CD14-positive monocyte (primary cell): ENCODE results near the gene CENPVL1. TPM values are rescaled to one million over a fixed set of nuclear protein-coding genes. Genes with fewer than 3 reads are reported as not detected.
"Not testable (repeated sequence)": the region's sequence is repeated elsewhere in the genome, so short reads cannot be mapped to it uniquely, and the experiment has no call there.

Experiments used
- DNase-seq, 3 donors: peaks; one replicate each; pipeline ENCODE4 v3.0.0-alpha.2; 2011 to 2022
- H2AFZ ChIP-seq: 2 replicates; pipeline ENCODE4 v1.6.0; 2012; ENCODE audit warnings: mild to moderate bottlenecking, low read depth, low read length, inconsistent platforms; ENCODE audit not compliant: insufficient read depth, poor library complexity, severe bottlenecking
- H3K27ac ChIP-seq, 2 donors: 1 replicate in 1 of 2; 2 replicates in 1 of 2; pipeline ENCODE4 v1.5.1; 2012 to 2013; ENCODE audit warnings: low read length in 2 of 2, control low read depth in 1 of 2, inconsistent platforms in 1 of 2, low read depth in 1 of 2, mild to moderate bottlenecking in 1 of 2
- H3K27me3 ChIP-seq, 2 donors: one replicate each; pipeline versions ENCODE4 v1.6.0 to v1.6.1; 2011 to 2013; ENCODE audit warnings: low read length in 2 of 2; ENCODE audit not compliant: control insufficient read depth in 2 of 2, insufficient read depth in 2 of 2
- H3K36me3 ChIP-seq, 2 donors: replicated peaks in 1 of 2; 1 replicate in 1 of 2; 2 replicates in 1 of 2; pipeline versions ENCODE4 v1.5.1 to v1.6.1; 2012 to 2013; ENCODE audit warnings: low read length in 2 of 2, control low read depth in 1 of 2, inconsistent platforms in 1 of 2, mild to moderate bottlenecking in 1 of 2; ENCODE audit not compliant: insufficient read depth in 2 of 2, control insufficient read depth in 1 of 2
- H3K4me1 ChIP-seq, 2 donors: 1 replicate in 1 of 2; 2 replicates in 1 of 2; pipeline versions ENCODE4 v1.5.1 to v1.6.1; 2012 to 2013; ENCODE audit warnings: low read length in 2 of 2, control low read depth in 1 of 2, inconsistent platforms in 1 of 2, mild to moderate bottlenecking in 1 of 2, moderate library complexity in 1 of 2; ENCODE audit not compliant: insufficient read depth in 2 of 2, control insufficient read depth in 1 of 2
- H3K4me2 ChIP-seq: replicated peaks from 2 replicates; pipeline ENCODE3; 2012; ENCODE audit warnings: low read length, moderate library complexity, mild to moderate bottlenecking; ENCODE audit not compliant: poor library complexity, severe bottlenecking; ENCODE audit errors: extremely low read depth
- H3K4me3 ChIP-seq, 3 experiments: fragments of 200-600 bp in 1 of 3; sonication (generic) in 1 of 3; replicated peaks in 1 of 3; 1 replicate in 2 of 3; 2 replicates in 1 of 3; pipeline ENCODE4 v1.5.1; 2011 to 2013; ENCODE audit warnings: low read length in 3 of 3, mild to moderate bottlenecking in 3 of 3, control low read depth in 2 of 3, low read depth in 2 of 3, inconsistent platforms in 1 of 3, moderate library complexity in 1 of 3
- H3K79me2 ChIP-seq: 2 replicates; pipeline ENCODE4 v1.6.0; 2012; ENCODE audit warnings: mild to moderate bottlenecking, control low read depth, inconsistent platforms, low read length, moderate library complexity; ENCODE audit not compliant: insufficient read depth
- H3K9ac ChIP-seq: 2 replicates; pipeline ENCODE4 v1.6.0; 2017; ENCODE audit warnings: low read length, mild to moderate bottlenecking; ENCODE audit not compliant: insufficient read depth, poor library complexity, severe bottlenecking
- H3K9me3 ChIP-seq, 2 donors: replicated peaks in 1 of 2; 1 replicate in 1 of 2; 2 replicates in 1 of 2; pipeline versions ENCODE4 v1.5.1 to v1.6.1; 2012 to 2013; ENCODE audit warnings: low read length in 2 of 2, control low read depth in 1 of 2; ENCODE audit not compliant: control insufficient read depth in 1 of 2, insufficient read depth in 1 of 2
- H4K20me1 ChIP-seq: 2 replicates; pipeline ENCODE4 v1.6.0; 2012; ENCODE audit warnings: mild to moderate bottlenecking, low read length, control low read depth, moderate library complexity; ENCODE audit not compliant: insufficient read depth
- H3K27ac Mint-ChIP-seq, 7 donors: one replicate each; pipeline ENCODE4 v1.8.0; 2020; ENCODE audit warnings: mild to moderate bottlenecking in 7 of 7, mixed read lengths in 7 of 7, moderate library complexity in 6 of 7, inconsistent platforms in 2 of 7
- H3K27me3 Mint-ChIP-seq, 3 donors: one replicate each; pipeline ENCODE4 v1.8.0; 2021 to 2022; ENCODE audit warnings: low read depth in 3 of 3, mild to moderate bottlenecking in 3 of 3, mixed read lengths in 3 of 3, moderate library complexity in 3 of 3, inconsistent platforms in 1 of 3
- H3K36me3 Mint-ChIP-seq, 2 donors: one replicate each; pipeline ENCODE4 v1.8.0; 2020; ENCODE audit warnings: mixed read lengths in 2 of 2, inconsistent platforms in 1 of 2, mild to moderate bottlenecking in 1 of 2
- H3K4me1 Mint-ChIP-seq: one replicate; pipeline ENCODE4 v1.8.0; 2020; ENCODE audit warnings: mild to moderate bottlenecking, mixed read lengths
- H3K4me3 Mint-ChIP-seq, 2 donors: one replicate each; pipeline ENCODE4 v1.8.0; 2020; ENCODE audit warnings: mild to moderate bottlenecking in 2 of 2, mixed read lengths in 2 of 2, moderate library complexity in 1 of 2
- H3K9me3 Mint-ChIP-seq, 7 donors: one replicate each; pipeline ENCODE4 v1.8.0; 2020 to 2022; ENCODE audit warnings: mixed read lengths in 7 of 7, mild to moderate bottlenecking in 6 of 7, moderate library complexity in 6 of 7, inconsistent platforms in 2 of 7
- CTCF ChIP-seq: fragments of 200-600 bp; IDR thresholded peaks from one replicate; pipeline ENCODE4 v1.8.0; 2022; ENCODE audit warnings: antibody characterized with exemption, mild to moderate bottlenecking
- WGBS: methylation state at CpG from one replicate; pipeline ENCODE4 v1.1.5; 2013; ENCODE audit warnings: missing lambda C conversion rate; ENCODE audit not compliant: insufficient coverage; 5-methylcytosine and 5-hydroxymethylcytosine counted together
- intact Hi-C, 2 donors: fragments of 100-400 bp; cut with micrococcal nuclease; formaldehyde crosslinking; loops; one replicate each; pipeline versions ENCODE4 v1.15.0 to v1.15.1; 2023
- polyA minus RNA-seq: library from RNA; depleted of rRNA, polyadenylated mRNA; stranded (reverse); fragments of >200 nt; gene quantifications from 2 replicates; pipeline ENCODE4 v1.2.3, GENCODE V29; 2012
- polyA plus RNA-seq, 3 donors: library from polyadenylated mRNA; depleted of rRNA in 1 of 3; unstranded in 2 of 3; stranded (reverse) in 1 of 3; fragments of 300-500 nt in 2 of 3; fragments of >200 nt in 1 of 3; fragmentation: Illumina TruSeq in 2 of 3; gene quantifications; 1 replicate in 2 of 3; 2 replicates in 1 of 3; pipeline ENCODE4 v1.2.3, GENCODE V29; 2012 to 2021
- total RNA-seq, 12 experiments: library from RNA in 1 of 12; stranded (reverse) in 1 of 12; fragments of 120-200 nt in 1 of 12; gene quantifications; one replicate each; pipeline ENCODE4 v1.2.4 and lab custom pipeline; 2013 to 2026; ENCODE audit warnings: mixed read lengths in 6 of 12, inconsistent platforms in 1 of 12

Gene CENPVL1
- not detected for total RNA-seq (2013)
- polyA plus RNA-seq (not detected), polyA minus RNA-seq (not detected in 2 replicates), total RNA-seq (lab: John Stamatoyannopoulos, UW) (0 reads per million in 11 experiments)

GRCh38 chrX:51710277-51711164, at the start of gene CENPVL1:
CENPVL1 (plus strand) TSS chrX:51710512; CDS start chrX:51710512, 0 bp downstream.
- H3K4me2 ChIP-seq, H4K20me1 ChIP-seq, H3K36me3 ChIP-seq, H2AFZ ChIP-seq, H3K27ac Mint-ChIP-seq, H3K4me1 ChIP-seq, intact Hi-C loops, H3K27me3 ChIP-seq, H3K4me3 Mint-ChIP-seq, H3K4me1 Mint-ChIP-seq, H3K27ac ChIP-seq, H3K9me3 Mint-ChIP-seq, H3K27me3 Mint-ChIP-seq, H3K4me3 ChIP-seq, DNase-seq, H3K9me3 ChIP-seq, H3K79me2 ChIP-seq, H3K9ac ChIP-seq, H3K36me3 Mint-ChIP-seq: not testable (repeated sequence)
- no CpG with 5 or more reads among the region's 87 CpGs for WGBS

- H3K4me1 ChIP-seq = no peaks in the 10 kb centered on the region
- H3K27ac Mint-ChIP-seq = no peak overlapping the region
- intact Hi-C loops = no loop called here
- no peak overlapping the region for H3K9ac ChIP-seq
- no peaks in the 10 kb centered on the region for H3K36me3 ChIP-seq
- DNase-seq = no peak
- no peaks in the 10 kb centered on the region for H3K9me3 ChIP-seq
- TF ChIP-seq CTCF = no peak
- H3K4me2 ChIP-seq = no peak overlapping the region
- H3K9me3 Mint-ChIP-seq = peaks cover 0 to 6% (median 0%) of the 10 kb centered on the region in 7 donors
- no peak overlapping the region for H3K27ac ChIP-seq
- no peak overlapping the region for H3K4me3 Mint-ChIP-seq
- H3K79me2 ChIP-seq = no peaks in the 10 kb centered on the region
- H3K27me3 ChIP-seq = no peaks in the 10 kb centered on the region
- H3K27me3 Mint-ChIP-seq = peaks cover 0 to 5% (median 0%) of the 10 kb centered on the region in 3 donors
- no peaks in the 10 kb centered on the region for H3K4me1 Mint-ChIP-seq
- WGBS = no CpG with 5 or more reads among the region's 5 CpGs
- H3K4me3 ChIP-seq = no peak overlapping the region
- H3K36me3 Mint-ChIP-seq = no peaks in the 10 kb centered on the region
- no peak overlapping the region for H2AFZ ChIP-seq
- H4K20me1 ChIP-seq = no peaks in the 10 kb centered on the region
Observed at GRCh38 chrX:51665981-51666380, 44.3 kb upstream of the CENPVL1 start.

GRCh38 chrX:51679689-51680433, 30.5 kb upstream of the CENPVL1 start:
- H3K4me1 Mint-ChIP-seq, DNase-seq, H3K27me3 Mint-ChIP-seq, H3K27ac ChIP-seq, H3K4me3 ChIP-seq, H3K36me3 Mint-ChIP-seq, H3K4me2 ChIP-seq, H3K27me3 ChIP-seq, H3K27ac Mint-ChIP-seq, H3K9ac ChIP-seq, H3K9me3 Mint-ChIP-seq, intact Hi-C loops, H3K4me3 Mint-ChIP-seq, H2AFZ ChIP-seq, H3K36me3 ChIP-seq, H4K20me1 ChIP-seq, H3K4me1 ChIP-seq, H3K79me2 ChIP-seq, H3K9me3 ChIP-seq: not testable (repeated sequence)
- no CpG with 5 or more reads among the region's 18 CpGs for WGBS
